GM19043 (cell line): Measurements from ENCODE around the gene ARRDC1.
A peak's percentile ranks its signal among the peaks of the same experiment; 100 is the strongest.

ENCODE experiments used
- ATAC-seq: cut with Tn5 transposase; IDR thresholded peaks from one replicate; pipeline ENCODE4 v1.9.1; 2021; ENCODE audit warnings: low read depth; ENCODE audit not compliant: unreplicated experiment

The ARRDC1 gene

DNA sequence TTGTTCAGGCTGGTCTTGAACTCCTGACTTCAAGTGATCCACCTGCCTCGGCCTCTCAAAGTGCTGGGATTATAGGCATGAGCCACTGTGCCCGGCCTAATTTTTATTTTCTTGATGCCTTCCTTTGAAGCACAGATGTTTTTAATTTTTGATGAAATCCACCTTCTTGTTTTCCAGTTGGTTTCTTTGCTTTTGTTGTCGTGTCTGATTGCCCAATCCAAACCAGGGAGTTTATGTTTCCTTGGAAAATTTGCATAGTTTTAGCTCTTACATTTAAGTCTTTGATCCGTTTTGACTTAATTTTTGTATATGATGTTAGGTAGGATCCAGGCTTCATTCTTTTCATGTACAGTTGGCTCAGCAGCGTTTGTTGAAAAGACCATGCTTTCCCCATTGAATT is 28.5 kb downstream of the ARRDC1 start:
- ATAC-seq, result no peak

DNA sequence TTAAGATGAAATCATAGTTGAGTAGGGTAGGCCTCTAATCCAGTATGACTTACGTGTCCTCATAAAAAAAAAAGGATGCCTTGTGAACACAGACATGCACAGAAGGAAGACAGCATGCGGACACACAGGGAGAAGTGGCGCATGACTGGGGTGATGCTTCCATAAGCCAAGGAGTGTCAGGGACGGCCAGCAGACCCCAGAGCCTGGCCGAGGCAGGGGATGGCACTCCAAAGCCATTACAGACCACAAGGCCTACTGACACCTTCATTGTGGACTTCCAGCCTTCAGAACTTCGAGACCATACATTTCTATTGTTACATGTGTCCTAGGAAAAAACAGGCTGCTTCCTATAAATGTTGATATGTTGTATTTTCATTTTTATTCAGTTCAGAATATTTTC is 33.2 kb downstream of the ARRDC1 start:
- ATAC-seq, result no peak

DNA sequence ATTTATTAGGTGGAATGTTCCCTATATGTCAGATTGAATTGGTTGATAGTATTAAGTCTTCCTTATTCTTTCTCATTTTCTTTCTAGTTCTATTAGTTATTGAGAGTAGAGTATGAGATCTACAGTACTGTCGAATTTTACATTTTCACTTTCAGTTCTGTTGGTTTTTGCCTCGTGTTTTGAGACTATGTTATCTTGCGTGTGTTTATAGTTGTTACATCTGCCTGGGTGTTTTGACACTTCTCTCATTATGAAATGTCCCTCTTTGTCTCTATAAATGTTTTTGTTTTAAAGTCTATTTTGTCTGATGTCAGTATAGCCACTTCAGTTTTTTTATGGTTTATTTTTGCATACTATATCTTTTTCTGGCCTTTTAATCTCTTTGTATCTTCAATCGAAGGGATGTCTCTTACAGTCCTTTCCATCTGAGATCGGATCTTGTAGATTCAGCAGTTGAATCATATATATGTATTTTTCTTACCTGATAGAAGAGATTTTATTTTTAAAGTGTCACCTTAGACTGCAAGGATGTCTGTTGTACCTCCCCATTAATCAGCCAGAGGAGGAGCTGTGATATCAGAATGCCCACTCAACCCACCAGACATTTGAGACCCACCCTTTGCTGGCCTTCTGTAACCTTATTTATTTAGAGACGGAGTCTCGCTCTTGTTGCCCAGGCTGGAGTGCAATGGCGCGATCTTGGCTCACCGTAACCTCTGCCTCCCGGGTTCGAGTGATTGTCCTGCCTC is 34.0 kb downstream of the ARRDC1 start:
- peak; percentile 49 for ATAC-seq

DNA sequence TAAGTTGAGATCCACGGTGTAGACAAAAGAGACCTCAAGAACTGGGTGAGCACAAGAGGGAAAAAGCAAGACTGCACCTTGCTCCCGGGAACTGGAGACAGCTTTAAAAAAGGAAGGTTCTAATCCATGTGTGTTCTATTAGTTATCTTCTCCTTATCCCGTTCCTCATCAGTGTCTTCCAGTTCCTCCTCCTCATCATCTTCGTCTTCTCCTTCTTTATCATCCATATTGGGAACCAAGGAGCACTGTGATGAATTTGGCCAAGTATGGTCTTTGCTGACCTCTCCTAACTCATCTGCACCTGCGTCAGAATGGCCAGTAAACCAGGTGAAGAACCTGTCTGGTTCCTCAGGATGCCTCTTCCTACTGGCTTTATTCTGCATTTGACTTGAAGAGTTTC is 35.4 kb downstream of the ARRDC1 start:
- no peak for ATAC-seq

DNA sequence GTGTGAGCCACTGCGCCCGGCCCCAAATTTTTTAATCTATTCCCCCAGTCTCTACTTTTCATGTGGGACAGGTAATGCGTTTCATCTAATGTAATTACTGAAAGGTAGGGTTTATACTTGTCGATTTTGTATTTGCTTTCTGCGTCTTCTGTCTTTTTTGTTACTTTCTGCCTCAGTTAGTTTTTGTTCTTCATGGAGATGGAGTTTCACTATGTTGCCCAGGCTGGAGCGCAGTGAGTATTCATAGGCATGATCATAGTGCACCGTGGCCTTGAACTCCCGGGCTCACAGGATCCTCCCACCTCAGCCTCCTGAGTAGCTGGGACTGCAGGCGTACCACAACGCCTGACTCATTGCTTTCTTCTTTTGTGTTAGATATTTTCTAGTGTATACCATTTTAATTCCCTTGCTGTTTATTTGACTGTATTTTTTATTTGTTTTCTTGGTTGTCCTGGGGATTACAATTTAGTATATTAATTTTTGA is 36.7 kb downstream of the ARRDC1 start:
- no peak for ATAC-seq

DNA sequence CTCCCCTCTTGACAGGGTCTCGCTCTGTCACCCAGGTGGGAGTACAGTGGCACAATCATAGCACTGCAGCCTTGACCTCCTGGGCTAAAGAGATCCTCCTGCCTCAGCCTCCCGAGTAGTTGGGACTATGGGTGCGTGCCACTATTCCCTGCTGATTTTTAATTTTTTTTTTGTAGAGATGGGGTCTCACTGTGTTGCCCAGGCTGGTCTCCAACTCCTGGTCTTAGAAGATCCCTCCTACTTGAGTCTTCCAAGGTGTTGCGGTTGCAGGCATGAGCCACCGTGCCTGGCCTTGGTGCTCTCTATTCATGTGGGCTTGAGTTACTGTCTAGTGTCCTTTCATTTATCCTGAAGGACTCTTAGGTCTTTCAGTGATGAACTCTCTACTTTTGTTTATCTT is 37.4 kb downstream of the ARRDC1 start:
- ATAC-seq, result no peak

DNA sequence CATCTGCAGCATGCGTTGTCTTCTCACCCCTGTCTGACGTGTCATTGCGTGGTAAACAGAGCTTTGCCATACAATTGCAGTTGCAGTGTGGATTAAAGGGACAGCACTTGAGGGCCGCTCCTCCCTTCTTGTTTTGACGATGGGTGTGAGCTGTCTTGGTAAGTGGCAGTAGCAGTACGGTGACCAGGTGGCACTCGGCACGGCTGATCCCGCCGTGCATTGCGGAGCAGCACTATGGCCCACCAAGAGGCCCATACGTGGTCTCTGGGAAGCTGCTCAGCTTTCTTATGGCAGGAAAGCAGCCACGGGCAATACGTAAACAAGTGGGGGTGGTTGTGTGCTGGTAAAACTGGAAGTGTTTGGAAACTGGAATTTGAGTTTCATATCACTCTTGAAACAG is 38.4 kb downstream of the ARRDC1 start:
- ATAC-seq, result no peak

DNA sequence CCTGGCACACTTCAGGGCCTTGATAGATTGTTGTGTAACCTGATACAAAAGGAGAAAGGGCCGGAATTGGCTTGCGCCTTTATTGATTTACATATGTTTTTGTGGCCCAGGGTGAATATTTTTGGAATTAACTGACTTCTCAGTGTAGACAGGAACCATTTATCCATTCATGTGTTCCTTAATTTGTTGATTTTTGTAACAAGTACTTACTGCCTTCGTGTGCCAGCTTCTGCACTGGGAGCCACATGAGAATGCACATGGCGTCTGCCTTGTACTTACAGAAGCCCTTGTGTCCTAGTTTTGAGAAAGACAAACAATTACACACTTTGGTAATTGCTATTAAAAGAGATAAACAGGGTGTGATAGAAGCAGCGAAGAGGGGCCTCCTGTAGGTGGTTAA is 39.7 kb downstream of the ARRDC1 start:
- ATAC-seq, result no peak

DNA sequence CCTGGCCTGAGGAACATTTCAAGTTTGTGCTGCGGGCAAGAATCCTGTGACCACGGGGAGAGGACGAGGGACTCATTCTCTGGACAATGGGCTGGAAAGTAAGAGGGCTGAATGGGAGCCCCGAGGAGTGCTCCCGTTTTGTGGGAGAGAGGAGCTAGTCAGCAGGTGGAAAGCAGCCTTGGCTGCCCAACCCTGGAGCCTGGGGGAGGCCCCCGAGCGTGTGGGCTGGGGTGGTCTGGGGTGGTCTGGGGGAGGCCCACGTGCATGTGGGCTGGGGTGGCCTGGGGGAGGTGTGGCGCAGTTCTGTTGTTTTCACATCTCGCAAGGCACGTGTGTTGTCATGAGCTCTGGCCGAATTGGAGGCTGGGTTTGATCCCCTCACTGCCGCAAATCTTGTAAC is 40.9 kb downstream of the ARRDC1 start:
- no peak for ATAC-seq

DNA sequence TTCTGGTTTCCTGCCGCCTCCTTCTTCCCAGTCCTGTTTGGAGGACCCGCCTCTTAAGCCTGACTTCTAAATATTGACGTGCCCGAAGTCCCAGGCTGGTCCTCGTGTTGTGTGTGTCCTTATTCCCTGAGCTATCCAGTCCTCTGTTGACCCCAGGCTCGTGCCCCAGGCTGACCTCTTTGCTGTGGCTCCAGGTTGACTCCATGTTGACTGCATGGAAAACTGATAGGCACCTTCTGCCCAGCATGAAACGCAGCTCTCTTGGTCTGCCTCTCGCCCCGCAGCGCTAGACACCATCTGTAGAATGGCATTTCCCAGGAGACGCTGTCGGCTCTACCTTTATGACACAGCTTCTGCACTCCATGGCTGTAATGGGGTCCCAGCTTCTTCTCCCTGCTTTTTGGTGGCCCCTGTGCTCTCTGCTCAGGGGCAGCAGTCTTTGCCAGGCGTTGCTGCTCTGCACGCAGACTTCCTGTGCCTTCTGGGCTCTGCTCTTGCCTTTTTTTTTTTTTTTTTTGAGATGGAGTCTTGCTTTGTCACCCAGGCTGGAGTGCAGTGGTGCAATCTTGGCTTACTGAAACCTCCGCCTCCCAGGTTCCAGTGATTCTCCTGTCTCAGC is 41.7 kb downstream of the ARRDC1 start:
- no peak for ATAC-seq

DNA sequence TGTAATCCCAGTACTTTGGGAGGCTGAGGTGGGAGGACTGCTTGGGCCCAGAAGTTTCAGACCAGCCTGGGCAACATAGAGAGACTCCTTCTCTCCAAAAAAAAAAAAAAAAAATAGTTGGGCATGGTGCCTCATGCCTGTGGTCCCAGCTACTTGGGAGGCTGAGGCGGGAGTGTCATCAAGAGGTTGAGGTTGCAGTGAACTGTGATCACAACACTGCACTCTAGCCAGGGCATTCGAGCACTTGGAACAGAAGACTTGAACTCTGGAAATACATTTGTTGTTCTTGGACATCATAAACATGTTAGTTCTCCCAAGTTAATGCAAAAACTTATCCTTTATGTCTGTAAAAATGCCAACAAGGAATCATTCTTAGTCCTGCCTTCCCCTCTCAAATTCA is 42.9 kb downstream of the ARRDC1 start:
- ATAC-seq, result no peak

DNA sequence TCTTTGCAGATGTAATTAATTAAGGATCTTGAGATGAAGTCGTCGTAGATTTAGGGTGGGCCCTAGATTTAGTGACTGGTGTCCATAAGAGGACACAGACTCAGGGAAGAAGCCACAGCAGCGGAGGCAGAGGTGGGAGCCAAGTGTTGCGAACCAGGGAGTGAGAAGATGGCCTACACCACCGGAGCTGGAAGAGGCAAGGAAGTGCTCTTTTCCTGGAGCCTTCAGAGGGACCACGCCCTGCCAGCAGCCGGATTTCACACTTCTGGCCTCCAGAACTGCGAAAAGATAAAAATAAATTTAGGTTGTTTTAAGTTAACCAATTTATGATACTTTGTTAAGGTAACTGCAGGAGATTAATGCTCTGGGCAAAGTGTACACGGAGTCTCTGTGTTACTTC is 44.1 kb downstream of the ARRDC1 start:
- ATAC-seq, result no peak

DNA sequence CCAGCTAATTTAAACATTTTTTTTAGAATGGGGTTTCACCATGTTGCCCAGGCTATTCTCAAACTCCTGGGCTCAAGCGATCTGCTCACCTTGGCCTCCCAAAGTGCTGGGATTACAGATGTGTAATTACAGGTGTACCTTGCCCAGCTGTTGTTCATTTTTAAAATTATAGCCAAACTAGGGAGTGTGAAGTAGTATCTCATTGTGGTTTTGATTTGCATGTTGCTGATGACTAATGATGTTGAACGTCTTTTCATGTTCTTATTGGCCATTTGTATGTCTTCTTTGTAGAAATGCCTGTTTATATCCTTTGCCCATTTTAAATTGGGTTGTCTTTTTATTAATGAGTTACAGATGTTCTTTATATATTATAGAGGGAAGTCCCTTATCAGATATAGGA is 44.8 kb downstream of the ARRDC1 start:
- ATAC-seq, result no peak

DNA sequence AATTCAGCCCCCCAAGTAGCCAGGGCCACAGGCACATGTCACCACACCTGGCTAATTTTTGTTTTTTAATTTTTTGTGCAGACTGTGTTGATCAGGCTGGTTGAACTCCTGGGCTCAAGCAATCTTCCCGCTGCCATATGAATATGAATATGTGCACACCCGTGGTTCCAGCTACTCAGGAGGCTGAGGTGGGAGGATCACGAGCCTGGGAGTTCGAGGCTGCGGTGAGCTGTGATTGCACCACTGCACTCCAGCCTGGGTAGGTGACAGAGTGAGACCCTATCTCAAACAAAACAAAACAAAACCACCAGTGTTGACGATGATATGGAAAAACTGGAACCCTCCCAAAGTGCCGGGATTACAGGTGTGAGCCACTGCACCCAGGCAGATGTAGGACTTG is 45.3 kb downstream of the ARRDC1 start:
- ATAC-seq, result no peak

DNA sequence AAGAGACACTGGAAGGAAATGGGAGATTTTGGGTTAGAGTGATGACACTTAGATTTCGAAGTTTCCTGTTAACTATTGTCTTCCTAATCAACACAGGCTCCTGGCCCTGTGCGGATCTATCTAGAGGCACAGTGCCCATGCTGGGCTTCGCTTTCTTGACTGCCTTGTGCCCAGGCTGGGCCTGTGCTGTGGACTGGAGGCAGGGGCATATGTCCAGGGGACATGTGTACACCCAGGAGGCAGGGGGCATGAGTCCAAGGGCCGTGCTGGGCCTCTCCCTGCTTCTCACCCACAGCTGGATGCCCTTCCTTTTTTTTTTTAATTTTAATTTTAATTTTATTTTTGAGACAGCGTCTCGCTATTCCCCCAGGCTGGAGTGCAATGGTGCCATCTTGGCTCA is 50.9 kb downstream of the ARRDC1 start:
- no peak for ATAC-seq

DNA sequence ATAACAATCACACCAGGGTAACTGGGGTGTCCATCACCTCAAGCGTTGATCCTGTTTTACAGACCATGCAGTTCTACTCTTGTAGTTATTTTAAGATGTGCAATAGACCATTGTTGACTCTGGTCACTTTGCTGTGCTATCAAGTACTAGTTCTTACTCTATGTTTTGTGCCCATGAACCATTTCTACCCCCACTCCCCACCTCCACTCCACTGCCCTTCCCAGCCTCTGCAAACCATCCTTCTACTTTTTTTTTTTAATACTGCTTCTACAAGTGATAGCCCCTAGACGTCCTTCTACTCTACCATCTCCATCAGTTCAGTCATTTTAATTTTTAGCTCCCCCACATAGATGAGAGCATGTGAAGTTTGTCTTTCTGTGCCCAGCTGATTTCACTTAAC is 52.1 kb downstream of the ARRDC1 start:
- no peak for ATAC-seq

DNA sequence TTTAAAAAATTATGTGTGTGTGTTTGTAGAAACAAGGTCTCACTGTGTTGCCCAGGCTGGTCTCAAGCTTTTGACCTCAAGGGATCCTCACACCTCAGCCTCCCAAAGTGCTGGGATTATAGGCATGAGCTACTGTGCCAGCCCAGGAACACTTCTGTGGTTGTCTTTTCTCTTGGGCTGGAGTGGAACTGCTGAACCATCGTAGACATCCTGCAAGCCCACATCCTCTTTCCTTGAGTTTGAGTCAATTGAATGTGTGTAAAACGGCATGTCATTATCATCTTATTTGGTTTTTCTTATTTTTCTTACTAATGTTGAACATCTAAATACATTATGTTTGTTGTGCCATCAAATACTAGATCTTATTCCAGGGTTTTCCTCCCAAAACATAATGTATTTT is 53.3 kb downstream of the ARRDC1 start:
- ATAC-seq, result no peak

DNA sequence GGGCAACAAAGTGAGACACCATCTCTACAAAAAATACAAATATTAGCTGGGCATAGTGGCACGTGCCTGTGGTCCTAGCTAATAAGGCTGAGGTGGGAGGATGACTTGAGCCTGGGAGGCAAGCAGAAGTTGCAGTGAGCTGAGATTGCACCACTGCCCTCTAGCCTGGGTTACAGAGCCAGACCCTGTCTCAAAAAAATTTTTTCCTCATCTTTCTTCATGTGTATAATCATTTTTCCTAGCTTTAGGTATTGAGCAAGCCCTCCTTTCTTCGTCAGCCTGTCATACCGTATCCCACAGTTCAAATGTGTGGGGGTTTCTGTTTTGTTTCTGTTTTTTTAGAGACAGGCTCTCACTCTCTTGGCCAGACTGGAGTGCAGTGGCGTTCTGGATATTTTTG is 54.7 kb downstream of the ARRDC1 start:
- ATAC-seq, result no peak

DNA sequence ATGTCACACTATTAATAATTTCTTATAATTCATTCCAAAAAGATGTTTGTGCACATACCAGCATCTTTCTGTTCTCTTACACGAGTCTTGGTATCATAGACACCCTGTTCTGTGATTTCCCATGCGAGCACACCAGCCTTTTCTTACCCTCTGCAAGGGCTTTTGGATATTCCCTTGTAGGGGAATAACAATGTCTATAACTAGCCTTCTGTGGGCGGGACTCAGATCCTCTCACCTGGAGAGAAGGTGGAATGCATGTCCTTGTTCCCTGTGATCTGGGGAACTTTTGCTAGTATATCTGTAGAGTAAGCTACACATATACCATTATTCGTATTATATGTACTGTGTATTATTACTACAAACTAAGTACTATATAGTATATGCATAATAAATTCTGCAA is 58.1 kb downstream of the ARRDC1 start:
- ATAC-seq, result no peak

DNA sequence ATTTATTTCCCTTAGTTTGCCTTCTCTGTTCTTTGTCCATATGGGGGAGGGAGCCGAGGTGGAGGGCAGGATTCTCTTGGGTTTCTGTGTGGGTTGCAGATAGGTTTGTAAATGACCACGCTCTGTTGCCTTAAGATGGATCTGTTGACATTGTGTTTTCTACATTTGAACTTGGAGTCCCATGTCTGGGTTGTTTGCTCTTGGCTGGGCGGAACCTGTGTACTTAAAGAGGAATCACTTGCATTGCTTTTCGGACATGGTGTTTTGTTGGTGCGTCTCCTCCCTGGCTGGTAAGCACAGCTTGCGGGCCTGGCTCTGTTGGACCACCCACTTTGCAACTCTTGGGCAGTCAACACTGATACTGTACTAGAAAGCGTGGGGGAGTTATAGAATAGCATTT is 59.2 kb downstream of the ARRDC1 start:
- ATAC-seq, result no peak
